HepG2 (cell line): ENCODE data around the gene MAPKAPK3. TPM values are rescaled to one million over a fixed set of nuclear protein-coding genes. Genes with fewer than 3 reads are reported as not detected.
A peak's percentile ranks its signal among the peaks of the same experiment; 100 is the strongest.

ENCODE experiments used
- ATAC-seq: fragments of 200-7000 bp; cut with Tn5 transposase; 3 replicates; pipeline ENCODE4 v1.9.1; 2020; ENCODE audit warnings: mild to moderate bottlenecking, moderate library complexity
- BruUV-seq: library from RNA; stranded (reverse); fragments of 400-500 nt; replicated peaks from 2 replicates; lab custom pipeline; 2021; lab: Mats Ljungman, UMichigan
- CTCF ChIA-PET: fragments of 300-600 bp; formaldehyde crosslinking; extraction: SDS; loops from one replicate; lab custom pipeline; 2021; ENCODE audit warnings: low total read pairs, inconsistent platforms, low intra/inter-chr PET ratio; lab: Yijun Ruan, JAX
- POLR2A ChIA-PET: fragments of 350-600 bp; sonication (Branson Sonifier 250); formaldehyde crosslinking; loops from one replicate; lab custom pipeline; 2020; ENCODE audit warnings: antibody characterized with exemption, inconsistent platforms; lab: Yijun Ruan, JAX
- DNase-seq: peaks from one replicate; pipeline ENCODE4 v3.0.0-alpha.2; 2015; ENCODE audit warnings: low spot score
- FAIRE-seq: peaks from 3 replicates; lab custom pipeline; 2011; peaks lifted over from hg19 to GRCh38; lab: Jason Lieb, UNC
- H2AFZ ChIP-seq: one replicate; pipeline ENCODE4 v1.6.1; 2011; ENCODE audit warnings: low read length, inconsistent platforms
- H3K27ac ChIP-seq: fragments of 300-600 bp; 3 replicates; pipeline ENCODE4 v1.8.0; 2011; ENCODE audit warnings: mixed run types, mild to moderate bottlenecking, mixed read lengths, low read length, inconsistent platforms; ENCODE audit not compliant: insufficient read depth; ENCODE audit errors: extremely low read length
- H3K27me3 ChIP-seq, 2 experiments: fragments of 200-600 bp in 1 of 2; 2 replicates in 1 of 2; 3 replicates in 1 of 2; pipeline versions ENCODE4 v1.6.0 to v1.8.0; 2011; ENCODE audit warnings: low read length in 2 of 2, mild to moderate bottlenecking in 2 of 2, moderate library complexity in 2 of 2, inconsistent platforms in 1 of 2; ENCODE audit not compliant: insufficient read depth in 2 of 2, control insufficient read depth in 1 of 2
- H3K36me3 ChIP-seq, 2 experiments: fragments of 200-600 bp in 1 of 2; replicated peaks in 1 of 2; 2 replicates in 1 of 2; 3 replicates in 1 of 2; pipeline versions ENCODE4 v1.5.1 to v1.8.0; 2011; ENCODE audit warnings: low read length in 2 of 2, inconsistent platforms in 1 of 2; ENCODE audit not compliant: insufficient read depth in 2 of 2, control insufficient read depth in 1 of 2
- H3K4me1 ChIP-seq: 2 replicates; pipeline ENCODE4 v1.5.1; 2012; ENCODE audit warnings: low read length, inconsistent platforms; ENCODE audit not compliant: insufficient read depth
- H3K4me2 ChIP-seq: 2 replicates; pipeline ENCODE4 v1.6.0; 2011; ENCODE audit warnings: low read depth, low read length, inconsistent platforms
- H3K4me3 ChIP-seq, 3 experiments: fragments of 200-600 bp in 1 of 3; sonication (generic), shearing (Covaris generic) in 1 of 3; replicated peaks in 1 of 3; 2 replicates each; pipeline ENCODE4 v1.5.1; 2011 to 2016; ENCODE audit warnings: low read length in 3 of 3, inconsistent platforms in 2 of 3, low read depth in 2 of 3, mild to moderate bottlenecking in 2 of 3, control low read depth in 1 of 3, mixed read lengths in 1 of 3; ENCODE audit not compliant: insufficient read depth in 1 of 3
- H3K79me2 ChIP-seq: one replicate; pipeline ENCODE4 v1.6.1; 2011; ENCODE audit warnings: low read length, inconsistent platforms; ENCODE audit not compliant: insufficient read depth
- H3K9ac ChIP-seq: 2 replicates; pipeline ENCODE4 v1.6.0; 2011; ENCODE audit warnings: mild to moderate bottlenecking, low read depth, low read length, inconsistent platforms; ENCODE audit not compliant: insufficient read depth
- H3K9me3 ChIP-seq: 2 replicates; pipeline ENCODE4 v1.5.1; 2012; ENCODE audit warnings: mild to moderate bottlenecking, low read length
- H4K20me1 ChIP-seq: 2 replicates; pipeline ENCODE4 v1.6.0; 2011; ENCODE audit warnings: inconsistent platforms, mild to moderate bottlenecking, low read length, moderate library complexity; ENCODE audit not compliant: insufficient read depth
- MAFK ChIP-seq, 2 experiments: IDR thresholded peaks in 1 of 2; conservative IDR thresholded peaks in 1 of 2; 2 replicates each; pipeline ENCODE4 v1.6.1; 2011; ENCODE audit warnings: improper control_type of control experiment in 2 of 2, low read length in 2 of 2
- NBN ChIP-seq: fragments of 450-650 bp; conservative IDR thresholded peaks from 2 replicates; pipeline ENCODE4 v1.6.1; 2017
- WGBS: methylation state at CpG from one replicate; pipeline ENCODE4 v1.1.6; 2017; ENCODE audit warnings: low lambda C conversion rate; 5-methylcytosine and 5-hydroxymethylcytosine counted together
- in situ Hi-C: cut with HindIII; loops from 2 replicates; pipeline ENCODE4 v1.10.0; 2017; ENCODE audit warnings: low pct_unique_long_range_greater_than_20kb; ENCODE audit not compliant: extremely low pct_ligation_motif_present
- intact Hi-C: fragments of 100-400 bp; cut with micrococcal nuclease; formaldehyde crosslinking; loops from one replicate; pipeline ENCODE4 v1.10.0; 2022; ENCODE audit not compliant: unreplicated experiment
- polyA plus RNA-seq, 8 experiments: library from polyadenylated mRNA; depleted of rRNA in 3 of 8; stranded (reverse) in 7 of 8; unstranded in 1 of 8; fragments of >200 nt; fragmentation: Illumina TruSeq in 4 of 8; extraction: Trizol in 4 of 8; gene quantifications; 2 replicates each; pipeline versions ENCODE4 v1.2.1 to v1.2.3, GENCODE V29; 2011 to 2016; ENCODE audit warnings: low read depth in 4 of 8, missing spikeins in 1 of 8, mixed read lengths in 1 of 8; ENCODE audit not compliant: insufficient read depth in 1 of 8
- total RNA-seq, 5 experiments: library from RNA; depleted of rRNA; stranded (reverse); fragments of >200 nt; fragmentation: Illumina TruSeq; extraction: Trizol; gene quantifications; 2 replicates each; pipeline ENCODE4 v1.2.3, GENCODE V29; 2016; ENCODE audit warnings: low read depth in 1 of 5
- TF ChIP-seq, protein P1 (sequence below): sonication (generic); formaldehyde crosslinking; IDR thresholded peaks from 2 replicates; pipeline ENCODE4 v1.5.1; 2020; ENCODE audit warnings: mild to moderate bottlenecking, missing genetic modification reagents, moderate library complexity

MAPKAPK3 gene
- total and polyA plus RNA-seq, 2 of the 13 experiments (the other 11 are each of a cell fraction or from before 2014, with no cell fraction given) = 39.9 to 41.2 TPM

GRCh38 chr3:50582083-50582482, 34.9 kb upstream of the MAPKAPK3 start (continued):
- no peak for TF ChIP-seq MAFK (conservative IDR thresholded peaks at IDR 0.05 in 1 of 2, IDR thresholded peaks at IDR 0.05 in 1 of 2; ENCODE audit: low read length in 2 of 2)

- WGBS = 91% methylated on average over 6 of the region's 6 CpGs
- H2AFZ ChIP-seq = no peak overlapping the region
- H3K27ac ChIP-seq = peak overlapping the region; percentile 20
- no peak overlapping the region for H3K4me2 ChIP-seq
- no peak for DNase-seq
- CTCF ChIA-PET = interaction anchor here (1.5 kb wide), 1 partner anchor 30 kb away, joined by 3 read pairs; no protein-coding TSS in a partner anchor
- H3K4me3 ChIP-seq = no peak overlapping the region
- H3K4me1 ChIP-seq = peaks cover 77% of the 10 kb centered on the region
- H3K27me3 ChIP-seq = no peaks in the 10 kb centered on the region
- FAIRE-seq = no peak
- H3K79me2 ChIP-seq = no peaks in the 10 kb centered on the region
- H3K36me3 ChIP-seq = no peaks in the 10 kb centered on the region; a peak in 1 of 5 replicates
- no TSS peak for BruUV-seq
- no peak overlapping the region for H3K9ac ChIP-seq
- intact Hi-C loops (no loop called here), in situ Hi-C loops (no loop called here)
- H3K9me3 ChIP-seq = no peaks in the 10 kb centered on the region
- ATAC-seq = no peak
- TF ChIP-seq NBN = no peak
- TF ChIP-seq, protein P1, sequence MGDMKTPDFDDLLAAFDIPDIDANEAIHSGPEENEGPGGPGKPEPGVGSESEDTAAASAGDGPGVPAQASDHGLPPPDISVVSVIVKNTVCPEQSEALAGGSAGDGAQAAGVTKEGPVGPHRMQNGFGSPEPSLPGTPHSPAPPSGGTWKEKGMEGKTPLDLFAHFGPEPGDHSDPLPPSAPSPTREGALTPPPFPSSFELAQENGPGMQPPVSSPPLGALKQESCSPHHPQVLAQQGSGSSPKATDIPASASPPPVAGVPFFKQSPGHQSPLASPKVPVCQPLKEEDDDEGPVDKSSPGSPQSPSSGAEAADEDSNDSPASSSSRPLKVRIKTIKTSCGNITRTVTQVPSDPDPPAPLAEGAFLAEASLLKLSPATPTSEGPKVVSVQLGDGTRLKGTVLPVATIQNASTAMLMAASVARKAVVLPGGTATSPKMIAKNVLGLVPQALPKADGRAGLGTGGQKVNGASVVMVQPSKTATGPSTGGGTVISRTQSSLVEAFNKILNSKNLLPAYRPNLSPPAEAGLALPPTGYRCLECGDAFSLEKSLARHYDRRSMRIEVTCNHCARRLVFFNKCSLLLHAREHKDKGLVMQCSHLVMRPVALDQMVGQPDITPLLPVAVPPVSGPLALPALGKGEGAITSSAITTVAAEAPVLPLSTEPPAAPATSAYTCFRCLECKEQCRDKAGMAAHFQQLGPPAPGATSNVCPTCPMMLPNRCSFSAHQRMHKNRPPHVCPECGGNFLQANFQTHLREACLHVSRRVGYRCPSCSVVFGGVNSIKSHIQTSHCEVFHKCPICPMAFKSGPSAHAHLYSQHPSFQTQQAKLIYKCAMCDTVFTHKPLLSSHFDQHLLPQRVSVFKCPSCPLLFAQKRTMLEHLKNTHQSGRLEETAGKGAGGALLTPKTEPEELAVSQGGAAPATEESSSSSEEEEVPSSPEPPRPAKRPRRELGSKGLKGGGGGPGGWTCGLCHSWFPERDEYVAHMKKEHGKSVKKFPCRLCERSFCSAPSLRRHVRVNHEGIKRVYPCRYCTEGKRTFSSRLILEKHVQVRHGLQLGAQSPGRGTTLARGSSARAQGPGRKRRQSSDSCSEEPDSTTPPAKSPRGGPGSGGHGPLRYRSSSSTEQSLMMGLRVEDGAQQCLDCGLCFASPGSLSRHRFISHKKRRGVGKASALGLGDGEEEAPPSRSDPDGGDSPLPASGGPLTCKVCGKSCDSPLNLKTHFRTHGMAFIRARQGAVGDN = peak; percentile 33; the same call in 1 of the 2 replicates
- POLR2A ChIA-PET = interaction anchor here (0.6 to 4.3 kb wide), 4 partner anchors 15 to 28 kb away, joined by 3 to 20 read pairs (median 6); partner anchors contain the start of genes CISH and HEMK1
- H4K20me1 ChIP-seq = no peaks in the 10 kb centered on the region
These were observed 33.1 kb upstream of the MAPKAPK3 start for GRCh38 chr3:50583897-50584296.
